Gastroesophageal sphincter (tissue), 3 donors: ENCODE data around the gene SMCHD1.

Source experiments
- EP300 ChIP-seq: sonication (generic); formaldehyde crosslinking; IDR thresholded peaks from one replicate; pipeline ENCODE4 v1.6.1; 2017; ENCODE audit warnings: antibody characterized with exemption, mild to moderate bottlenecking
- POLR2A ChIP-seq, 2 donors: fragments of 450-650 bp; IDR thresholded peaks; one replicate each; pipeline ENCODE4 v1.6.1; 2017; ENCODE audit warnings: antibody characterized with exemption in 2 of 2, mild to moderate bottlenecking in 2 of 2, moderate library complexity in 1 of 2
- TF ChIP-seq, protein P1 (sequence below), 4 experiments: fragments of 200-600 bp in 2 of 4; fragments of 450-650 bp in 2 of 4; sonication (generic) in 1 of 4; IDR thresholded peaks; one replicate each; pipeline ENCODE4 v1.5.1; 2017 to 2019; ENCODE audit warnings: antibody characterized with exemption in 4 of 4, mild to moderate bottlenecking in 2 of 4, moderate library complexity in 2 of 4

DNA sequence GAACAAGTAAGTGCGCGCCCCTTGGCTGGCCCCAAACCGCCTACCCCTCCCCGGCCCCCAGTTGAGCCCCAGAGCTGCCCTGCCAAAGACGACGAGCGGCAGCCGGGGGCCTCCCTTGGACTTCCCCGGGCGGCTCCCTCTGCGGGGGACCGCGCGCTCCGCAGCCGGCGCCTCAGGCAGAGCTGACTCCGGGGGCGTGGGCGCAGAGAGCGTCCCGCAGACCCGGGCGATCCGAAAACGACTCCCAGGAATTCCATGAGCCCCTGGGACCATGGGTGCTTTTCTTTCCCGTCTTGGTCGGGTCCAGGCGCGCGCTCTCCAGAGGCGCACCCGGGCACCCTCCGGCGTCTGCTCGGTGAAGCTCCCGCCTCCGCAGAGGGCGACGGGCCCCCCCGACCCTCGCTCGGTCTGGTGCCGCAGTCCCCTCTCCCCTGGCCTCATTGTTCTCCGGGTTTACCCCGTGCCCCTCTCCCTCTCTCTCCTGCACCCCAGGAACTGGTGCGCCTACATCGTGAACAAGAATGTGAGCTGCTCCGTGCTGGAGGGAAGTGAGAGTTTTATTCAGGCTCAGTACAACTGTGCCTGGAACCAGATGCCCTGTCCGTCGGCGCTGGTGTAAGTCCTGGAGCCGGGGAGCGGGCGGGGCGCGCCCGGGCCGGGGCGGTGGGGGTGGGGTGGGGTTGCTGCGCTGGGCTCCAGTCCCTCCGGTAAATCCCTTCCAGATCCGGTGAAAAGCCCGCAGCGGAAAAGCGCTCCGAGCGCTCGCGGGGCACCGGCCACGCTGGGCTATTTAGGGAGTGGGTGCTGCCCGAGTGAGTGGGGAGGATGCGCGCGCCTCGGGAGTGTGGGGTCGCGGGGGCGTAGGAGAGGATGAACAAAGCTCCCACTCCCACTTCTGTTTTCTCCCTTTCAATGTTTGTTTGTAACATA is 192.1 kb downstream of the SMCHD1 start:
- TF ChIP-seq POLR2A (IDR thresholded peaks at IDR 0.05) (no peak), EP300 (no peak)
- TF ChIP-seq, protein P1, sequence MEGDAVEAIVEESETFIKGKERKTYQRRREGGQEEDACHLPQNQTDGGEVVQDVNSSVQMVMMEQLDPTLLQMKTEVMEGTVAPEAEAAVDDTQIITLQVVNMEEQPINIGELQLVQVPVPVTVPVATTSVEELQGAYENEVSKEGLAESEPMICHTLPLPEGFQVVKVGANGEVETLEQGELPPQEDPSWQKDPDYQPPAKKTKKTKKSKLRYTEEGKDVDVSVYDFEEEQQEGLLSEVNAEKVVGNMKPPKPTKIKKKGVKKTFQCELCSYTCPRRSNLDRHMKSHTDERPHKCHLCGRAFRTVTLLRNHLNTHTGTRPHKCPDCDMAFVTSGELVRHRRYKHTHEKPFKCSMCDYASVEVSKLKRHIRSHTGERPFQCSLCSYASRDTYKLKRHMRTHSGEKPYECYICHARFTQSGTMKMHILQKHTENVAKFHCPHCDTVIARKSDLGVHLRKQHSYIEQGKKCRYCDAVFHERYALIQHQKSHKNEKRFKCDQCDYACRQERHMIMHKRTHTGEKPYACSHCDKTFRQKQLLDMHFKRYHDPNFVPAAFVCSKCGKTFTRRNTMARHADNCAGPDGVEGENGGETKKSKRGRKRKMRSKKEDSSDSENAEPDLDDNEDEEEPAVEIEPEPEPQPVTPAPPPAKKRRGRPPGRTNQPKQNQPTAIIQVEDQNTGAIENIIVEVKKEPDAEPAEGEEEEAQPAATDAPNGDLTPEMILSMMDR (IDR thresholded peaks at IDR 0.05) = peak in 1 of 4 experiments; percentile 19
